NCI-H748 treated with DMSO at 0.1 percent for 48 hours (cell line): ENCODE data around the gene ZNF546.
A peak's percentile ranks its signal among the peaks of the same experiment; 100 is the strongest.
"Not testable (repeated sequence)": the region's sequence is repeated elsewhere in the genome, so short reads cannot be mapped to it uniquely, and the experiment has no call there.

Experiments used
- DNase-seq: peaks from one replicate; lab custom pipeline; 2025; lab: John Stamatoyannopoulos, UW

Gene ZNF546

DNA sequence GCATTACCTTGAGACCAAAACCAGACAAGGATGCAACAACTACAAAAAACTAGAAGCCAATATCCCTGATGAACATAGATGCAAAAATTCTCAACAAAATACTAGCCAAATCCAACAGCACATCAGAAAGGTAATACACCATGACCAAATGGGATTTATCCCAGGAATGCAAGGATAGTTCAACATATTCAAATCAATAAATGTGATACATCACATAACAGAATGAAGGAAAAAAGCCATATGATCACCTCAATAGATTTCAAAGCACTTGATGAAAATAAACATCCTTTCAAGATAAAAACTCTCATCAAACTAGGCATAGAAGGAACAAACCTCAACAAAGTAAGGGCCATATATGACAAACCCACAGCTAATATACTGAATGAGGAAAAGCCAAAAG, 10.2 kb upstream of the ZNF546 start:
- DNase-seq = no peak

DNA sequence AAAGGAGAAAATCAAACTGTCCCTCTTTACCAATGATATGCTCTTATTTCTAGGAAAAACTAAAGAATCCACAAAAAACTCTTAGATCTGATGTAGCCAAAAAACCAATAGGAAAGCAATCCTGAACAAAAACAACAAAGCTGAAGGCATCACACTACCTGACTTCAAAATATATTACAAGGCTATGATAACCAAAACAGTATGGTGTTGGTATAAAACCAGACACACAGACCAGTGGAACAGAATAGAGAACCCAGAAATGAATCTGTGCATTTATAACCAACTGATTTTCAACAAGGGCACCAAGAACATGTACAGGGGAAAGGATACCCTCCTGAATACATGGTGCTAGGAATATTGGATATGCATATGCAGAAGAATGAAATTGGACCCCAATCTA, 9.7 kb upstream of the ZNF546 start:
- no peak for DNase-seq

DNA sequence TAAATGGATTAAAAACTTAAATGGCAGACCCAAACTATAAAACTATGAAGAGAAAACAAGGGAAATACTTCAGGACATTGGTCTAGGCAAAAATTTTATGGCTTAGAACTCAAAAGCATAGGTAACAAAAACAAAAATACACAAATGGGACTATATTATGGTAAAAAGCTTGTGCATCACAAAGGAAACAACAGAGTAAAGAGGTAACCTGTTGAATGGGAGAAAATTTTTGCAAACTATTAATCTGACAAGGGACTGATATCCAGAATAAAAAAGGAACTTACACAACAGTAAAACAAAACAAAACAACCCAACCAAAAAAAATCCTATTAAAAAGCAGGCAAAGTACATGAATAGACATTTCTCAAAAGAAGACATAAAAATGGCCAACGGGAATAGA, 9.3 kb upstream of the ZNF546 start:
- no peak for DNase-seq

DNA sequence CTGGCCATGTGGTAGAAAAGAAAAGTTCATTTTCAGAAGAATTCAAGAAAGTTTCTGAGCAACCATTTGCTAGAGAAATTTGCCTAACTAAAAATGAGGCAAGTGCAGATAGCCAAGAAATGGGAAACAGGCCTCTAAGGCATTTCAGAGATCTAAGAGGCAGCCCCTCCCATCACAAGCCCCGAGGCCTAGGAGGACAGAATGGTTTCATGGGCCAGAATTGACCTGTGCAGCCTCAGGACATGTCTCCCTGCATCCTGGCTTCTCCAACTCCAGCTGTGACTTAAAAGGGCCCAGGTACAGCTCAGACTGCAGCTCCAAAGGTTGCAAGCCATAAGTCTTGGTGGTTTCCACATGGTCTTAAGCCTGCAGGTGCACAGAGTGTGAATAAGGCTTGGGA, 3.3 kb upstream of the ZNF546 start:
- DNase-seq = no peak

DNA sequence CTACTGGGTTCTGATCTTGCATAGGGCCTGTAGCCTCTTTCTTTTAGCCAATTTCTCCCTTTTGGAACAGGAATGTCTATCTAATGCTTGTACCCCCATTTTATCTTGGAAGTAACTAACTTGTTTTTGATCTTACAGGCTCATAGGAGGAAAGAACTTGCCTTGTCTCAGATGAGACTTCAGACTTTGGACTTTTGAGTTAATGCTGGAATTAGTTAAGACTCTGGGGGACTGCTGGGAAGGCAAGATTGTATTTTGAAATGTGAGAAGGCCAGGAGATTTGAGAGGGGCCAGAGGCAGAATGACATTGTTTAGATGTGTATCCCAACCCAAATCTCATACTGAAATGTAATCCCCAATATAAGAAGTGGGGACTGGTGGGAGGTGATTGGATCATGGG, 2.5 kb upstream of the ZNF546 start:
- no peak for DNase-seq

DNA sequence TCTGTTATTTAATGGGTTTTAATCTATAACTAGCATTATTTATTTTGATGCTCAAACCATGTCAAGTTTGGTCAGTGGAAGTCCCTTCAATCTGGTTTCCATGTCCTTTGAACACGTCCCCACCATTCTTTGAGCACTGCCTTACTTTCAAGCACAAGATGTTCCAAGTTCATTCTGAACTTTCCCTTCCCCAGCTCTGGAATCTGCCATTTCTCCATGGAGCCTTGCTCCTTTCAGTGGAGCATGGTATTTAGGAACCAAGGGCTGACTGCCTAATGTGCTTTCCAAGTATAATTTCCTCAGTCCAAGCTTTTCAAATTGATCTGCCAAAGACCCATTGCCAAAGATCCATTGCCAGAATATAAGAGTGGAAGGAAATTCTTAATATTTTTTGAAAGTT, 1.1 kb upstream of the ZNF546 start:
- no peak for DNase-seq

DNA sequence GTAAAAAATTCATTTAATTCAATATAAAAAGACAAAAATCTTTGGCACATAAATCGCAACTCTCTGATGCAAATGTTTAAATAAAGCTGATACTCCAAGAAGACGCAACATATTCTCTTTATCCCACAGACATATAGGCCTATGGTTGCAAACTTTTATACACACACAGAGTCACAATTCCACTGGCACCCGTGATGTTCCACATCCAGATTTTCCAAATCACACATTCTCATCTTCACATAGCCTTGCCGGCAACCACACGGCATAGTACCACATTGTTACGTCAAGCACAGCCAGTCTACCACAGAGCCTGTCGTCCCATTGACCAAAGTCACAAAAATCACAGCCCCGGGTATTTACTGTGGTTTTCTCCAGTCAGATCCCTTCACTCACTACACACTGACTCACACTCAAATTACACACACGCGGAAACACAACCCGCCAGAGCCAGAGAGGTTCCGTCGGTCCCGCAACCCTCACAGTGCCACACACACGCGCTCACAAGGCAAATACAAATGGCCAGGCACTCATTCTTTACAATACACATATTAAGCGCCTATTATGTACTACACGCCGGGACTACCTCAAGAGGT, 546 bp upstream of the ZNF546 start:
- peak; percentile 84 for DNase-seq

DNA sequence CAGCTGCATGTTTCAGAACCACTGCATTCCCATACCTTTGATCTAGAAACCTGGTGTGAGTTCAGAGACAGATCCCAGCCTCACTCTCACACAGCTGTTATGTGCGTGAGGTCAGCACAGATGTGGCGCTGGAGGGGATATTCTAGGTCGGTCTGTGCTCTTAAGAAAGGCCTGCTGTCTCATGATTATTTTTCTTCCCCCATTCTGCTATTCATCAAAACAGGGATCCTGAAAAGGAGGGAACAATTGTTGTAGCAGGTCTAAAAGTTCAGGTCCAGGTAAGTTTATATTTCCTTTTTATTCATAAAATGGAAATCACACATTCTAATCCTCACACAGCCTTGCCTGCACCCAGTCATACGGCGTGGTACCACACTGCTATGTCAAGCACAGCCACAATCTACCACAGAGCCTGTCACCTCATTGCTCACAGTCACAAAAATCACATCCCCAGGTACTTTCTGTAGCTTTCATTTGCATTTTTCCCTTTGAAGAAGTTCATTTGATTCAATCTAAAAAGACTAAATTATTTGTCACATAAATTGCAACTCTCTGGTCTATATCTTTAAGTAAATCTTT, 867 bp downstream of the ZNF546 start:
- DNase-seq = no peak

DNA sequence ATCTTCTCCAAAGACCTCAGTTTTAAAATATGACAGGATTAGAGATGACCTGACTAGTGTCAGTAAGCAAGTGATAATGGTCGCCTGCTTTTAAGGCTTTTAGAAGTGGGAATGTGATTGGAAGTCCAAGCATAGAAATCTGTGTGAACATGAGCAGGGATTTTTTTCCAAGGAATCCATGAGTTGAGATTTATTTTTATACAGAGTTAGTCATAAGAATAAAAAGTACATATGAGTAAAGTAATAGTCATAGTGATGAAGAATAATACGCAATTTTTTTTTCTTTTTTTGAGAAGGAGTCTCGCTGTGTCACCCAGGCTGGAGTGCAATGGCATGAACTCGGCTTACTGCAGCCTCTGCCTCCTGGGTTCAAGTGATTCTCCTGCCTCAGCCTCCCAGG, 1.6 kb downstream of the ZNF546 start:
- DNase-seq = no peak

DNA sequence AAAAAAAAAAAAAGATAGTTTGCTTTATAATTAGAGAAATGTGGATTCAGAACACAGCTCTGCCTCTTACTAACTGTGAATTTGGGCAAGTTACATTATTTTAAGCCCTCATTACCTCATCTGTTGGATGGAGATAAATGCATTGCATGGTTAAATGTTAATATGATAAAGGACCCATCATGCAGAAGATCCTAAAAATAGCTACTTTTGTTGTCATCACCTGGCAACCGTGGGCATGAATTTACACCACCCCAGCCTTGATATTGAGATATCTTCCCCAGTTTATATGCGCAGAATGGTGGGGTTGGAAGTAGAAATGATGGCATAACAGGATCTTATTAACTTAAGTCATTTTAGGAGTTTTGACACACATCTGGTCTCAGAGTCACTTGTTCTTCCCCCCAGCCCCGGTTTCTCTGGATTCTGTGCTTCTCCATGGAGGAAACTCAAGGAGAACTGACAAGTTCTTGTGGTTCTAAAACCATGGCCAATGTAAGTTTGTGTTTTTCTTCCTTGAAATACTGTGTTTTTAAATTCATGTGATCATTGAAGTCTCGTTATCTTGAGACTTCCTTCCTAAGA, 8.9 kb downstream of the ZNF546 start:
- no peak for DNase-seq

DNA sequence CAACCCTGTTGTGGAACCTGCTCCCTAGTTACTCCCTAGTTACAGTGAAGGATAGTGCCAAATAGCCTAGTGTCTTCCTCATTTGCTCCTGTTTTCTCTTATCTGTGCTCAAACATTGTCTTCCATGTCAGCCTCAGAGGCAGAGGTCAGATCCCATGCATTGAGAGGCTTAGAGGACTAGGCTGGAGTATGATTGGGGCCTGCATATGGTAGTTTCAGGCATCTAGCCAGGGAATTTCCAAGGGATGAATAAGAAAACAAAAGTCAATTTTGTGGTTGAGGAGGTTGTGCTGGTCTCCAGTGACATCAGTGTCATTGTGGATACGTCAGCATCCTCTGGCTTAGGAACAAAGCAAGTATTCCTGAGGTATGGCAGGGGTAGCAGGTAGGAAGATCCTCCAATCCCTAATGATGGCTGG, 9.4 kb downstream of the ZNF546 start:
- no peak for DNase-seq

DNA sequence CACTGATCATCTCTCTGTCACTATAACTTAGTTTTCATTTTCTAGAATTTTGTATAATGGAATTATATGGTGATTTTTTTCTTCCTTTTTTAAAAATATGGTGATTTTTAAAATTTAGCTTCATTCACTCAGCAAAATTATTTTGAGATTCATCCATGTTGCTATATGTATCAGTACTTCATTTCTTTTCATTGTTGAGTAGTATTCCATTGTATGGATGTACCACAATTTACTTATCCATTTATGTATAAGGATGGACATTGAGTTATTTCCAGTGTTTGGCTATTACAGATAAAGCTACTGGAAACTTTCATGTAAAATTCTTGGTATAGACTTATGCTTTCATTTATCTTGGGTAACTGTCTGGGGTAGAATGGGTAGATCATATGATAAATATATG, 12.8 kb downstream of the ZNF546 start:
- no peak for DNase-seq

DNA sequence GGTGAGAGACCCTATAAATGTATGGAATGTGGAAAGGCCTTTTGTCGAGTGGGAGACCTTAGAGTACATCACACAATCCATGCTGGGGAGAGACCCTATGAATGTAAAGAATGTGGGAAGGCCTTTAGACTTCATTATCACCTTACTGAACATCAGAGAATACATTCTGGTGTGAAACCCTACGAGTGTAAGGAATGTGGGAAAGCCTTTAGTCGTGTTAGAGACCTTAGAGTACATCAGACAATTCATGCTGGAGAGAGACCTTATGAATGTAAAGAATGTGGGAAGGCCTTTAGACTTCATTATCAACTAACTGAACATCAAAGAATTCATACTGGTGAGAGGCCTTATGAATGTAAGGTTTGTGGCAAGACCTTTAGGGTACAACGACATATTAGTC, 17.1 kb downstream of the ZNF546 start:
- DNase-seq = no peak

DNA sequence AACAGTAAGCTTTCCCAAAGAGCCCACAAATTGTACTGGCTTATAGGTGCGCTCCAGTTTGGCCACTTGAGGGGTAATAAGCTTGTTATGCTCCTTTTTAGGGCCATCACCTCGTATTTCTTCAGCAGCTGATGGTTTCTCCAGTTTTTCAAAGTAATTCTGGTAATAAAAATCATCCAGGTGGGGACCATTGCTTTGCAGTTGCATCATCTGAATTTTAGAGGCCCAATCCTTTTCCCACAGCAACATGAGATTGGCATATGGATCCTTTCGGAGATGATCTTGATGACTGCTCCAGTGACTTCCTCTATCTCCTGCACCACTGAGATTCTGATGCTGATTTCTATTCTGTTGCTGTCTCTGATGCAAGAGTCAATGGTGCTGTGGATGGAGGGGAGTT, 27.1 kb downstream of the ZNF546 start:
- no peak for DNase-seq

DNA sequence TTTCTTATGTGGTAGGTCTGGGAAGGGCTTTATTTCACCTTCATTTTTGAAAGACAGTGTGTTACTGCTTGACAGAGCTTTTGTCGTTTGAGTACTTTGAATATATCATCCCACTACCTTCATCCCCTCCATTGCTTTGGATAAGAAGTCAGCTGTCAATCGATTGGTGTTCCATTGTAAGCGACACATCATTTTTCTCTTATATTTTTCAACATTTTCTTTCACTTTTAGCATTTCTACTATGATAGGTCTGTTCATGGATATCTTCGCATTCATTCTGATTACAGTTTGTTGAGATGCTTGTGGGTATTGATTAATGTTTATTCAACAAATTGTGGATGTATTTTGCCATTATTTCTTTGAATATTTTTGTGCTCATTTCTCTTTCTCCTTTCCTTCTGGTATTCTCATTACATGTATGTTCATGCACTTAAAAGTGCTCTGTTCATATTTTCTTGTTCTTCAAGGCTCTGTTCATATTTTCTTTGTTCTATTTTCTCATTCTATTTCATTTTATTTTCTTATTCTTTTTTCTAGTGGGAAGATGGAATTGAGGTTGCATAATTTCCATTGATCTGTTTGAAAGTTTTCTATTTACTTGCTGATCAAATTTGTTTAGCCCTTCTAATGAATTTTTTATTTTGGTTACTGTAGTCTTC, 29.2 kb downstream of the ZNF546 start:
- no peak for DNase-seq

DNA sequence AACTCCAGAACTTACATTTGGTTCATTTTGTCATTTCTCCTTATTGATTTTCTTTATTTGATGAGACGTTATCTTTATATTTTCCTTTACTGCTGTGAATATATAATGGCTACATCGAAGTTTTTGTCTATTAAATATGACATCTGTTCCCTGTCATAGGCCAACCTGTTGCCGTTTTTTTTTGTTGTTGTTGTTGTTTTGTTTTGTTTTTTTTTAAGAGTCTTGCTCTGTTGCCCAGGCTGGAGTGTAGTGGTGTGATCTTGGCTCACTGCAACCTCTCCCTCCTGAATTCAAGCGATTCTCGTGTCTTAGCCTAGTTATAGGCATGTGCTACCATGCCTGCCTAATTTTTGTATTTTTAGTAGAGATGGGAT, 29.7 kb downstream of the ZNF546 start:
- no peak for DNase-seq

DNA sequence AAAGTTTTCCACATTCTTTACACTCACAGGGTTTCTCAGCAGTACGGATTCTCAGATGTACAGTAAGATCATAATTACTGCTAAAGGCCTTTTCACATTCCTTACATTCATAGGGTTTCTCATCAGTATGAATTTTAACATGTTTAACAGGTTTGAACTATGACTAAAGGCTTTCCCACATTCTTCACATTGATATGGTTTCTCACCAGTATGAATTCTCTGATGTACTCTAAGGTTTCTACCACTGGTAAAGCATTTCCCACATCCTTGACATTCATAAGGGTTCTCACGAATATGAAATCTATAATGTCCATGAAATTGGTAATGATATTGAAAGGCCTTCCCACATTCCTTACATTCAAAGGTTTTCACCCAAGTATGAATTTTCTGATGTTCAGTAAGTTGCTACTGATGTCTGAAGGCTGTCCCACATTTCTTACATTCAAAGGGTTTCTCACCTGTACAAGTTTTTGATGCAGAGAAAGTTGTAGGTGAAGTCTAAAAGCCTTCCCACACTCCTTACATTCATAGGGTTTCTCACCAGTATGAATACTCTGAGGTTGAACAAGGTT, 37.2 kb downstream of the ZNF546 start:
- no peak for DNase-seq

DNA sequence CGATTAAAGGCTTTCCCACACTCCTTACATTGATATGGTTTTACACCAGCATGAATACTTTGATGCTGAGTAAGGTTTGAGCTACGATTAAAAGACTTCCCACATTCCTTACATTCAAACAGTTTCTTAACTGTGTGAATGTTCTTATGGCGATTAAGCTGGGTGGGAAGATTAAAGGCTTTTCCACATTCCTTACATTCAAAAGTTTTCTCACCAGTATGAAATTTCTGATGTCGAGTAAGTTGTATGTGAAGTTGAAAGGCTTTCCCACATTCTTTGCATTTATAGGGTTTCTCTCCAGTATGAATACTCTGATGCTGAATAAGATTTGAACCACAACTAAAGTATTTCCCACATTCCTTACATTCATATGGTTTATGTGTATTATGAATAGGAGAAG, 39.1 kb downstream of the ZNF546 start:
- no peak for DNase-seq

DNA sequence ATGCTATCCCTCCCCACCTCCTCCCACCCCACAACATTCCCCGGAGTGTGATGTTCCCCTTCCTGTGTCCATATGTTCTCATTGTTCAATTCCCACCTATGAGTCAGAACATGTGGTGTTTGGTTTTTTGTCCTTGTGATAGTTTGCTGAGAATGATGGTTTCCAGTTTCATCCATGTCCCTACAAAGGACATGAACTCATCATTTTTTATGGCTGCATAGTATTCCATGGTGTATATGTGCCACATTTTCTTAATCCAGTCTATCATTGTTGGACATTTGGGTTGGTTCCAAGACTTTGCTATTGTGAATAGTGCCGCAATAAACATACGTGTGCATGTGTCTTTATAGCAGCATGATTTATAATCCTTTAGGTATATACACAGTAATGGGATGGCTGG, 41.2 kb downstream of the ZNF546 start:
- DNase-seq = not testable (repeated sequence)

DNA sequence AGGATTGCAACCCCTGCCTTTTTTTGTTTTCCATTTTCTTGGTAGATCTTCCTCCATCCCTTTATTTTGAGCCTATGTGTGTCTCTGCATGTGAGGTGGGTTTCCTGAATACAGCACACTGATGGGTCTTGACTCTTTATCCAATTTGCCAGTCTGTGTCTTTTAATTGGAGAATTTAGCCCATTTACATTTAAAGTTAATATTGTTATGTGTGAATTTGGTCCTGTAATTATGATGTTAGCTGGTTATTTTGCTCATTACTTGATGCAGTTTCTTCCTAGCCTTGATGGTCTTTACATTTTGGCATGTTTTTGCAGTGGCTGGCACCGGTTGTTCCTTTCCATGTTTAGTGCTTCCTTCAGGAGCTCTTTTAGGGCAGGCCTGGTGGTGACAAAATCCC, 44.9 kb downstream of the ZNF546 start:
- DNase-seq = not testable (repeated sequence)

DNA sequence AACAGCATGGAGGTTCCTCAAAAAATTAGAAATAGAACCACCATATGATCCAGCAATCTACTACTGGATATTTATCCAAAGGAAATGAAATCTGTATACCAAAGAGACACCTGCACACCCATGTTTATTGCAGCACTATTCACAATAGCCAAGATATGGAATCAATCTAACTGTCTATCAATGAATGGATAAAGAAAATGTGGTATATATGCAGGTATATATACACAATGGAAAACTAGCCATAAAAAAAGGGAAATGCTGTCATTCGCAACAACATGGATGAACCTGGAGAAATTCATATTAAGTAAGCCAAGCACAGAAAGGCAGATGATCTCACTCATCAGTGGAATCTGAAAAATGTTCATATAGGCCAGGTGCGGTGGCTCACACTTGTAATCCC, 56.6 kb downstream of the ZNF546 start:
- no peak for DNase-seq

DNA sequence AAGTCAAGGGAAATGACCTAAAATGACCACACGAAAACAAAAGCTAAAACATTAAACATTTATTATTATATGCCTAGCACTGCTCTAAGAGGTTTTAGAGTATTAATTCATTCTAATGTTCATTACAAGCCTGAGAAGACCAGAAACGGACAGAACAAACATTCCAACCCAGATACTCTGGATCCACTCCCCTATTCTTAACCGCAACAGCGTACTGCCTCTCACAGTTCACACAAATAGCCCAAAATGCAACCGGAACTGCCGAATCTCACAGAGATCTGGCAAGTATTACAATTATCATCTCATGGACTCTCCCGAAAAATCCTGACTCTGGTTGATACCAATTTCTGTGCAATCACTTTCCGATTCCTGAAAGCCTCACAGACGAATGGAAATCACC, 57.8 kb downstream of the ZNF546 start:
- no peak for DNase-seq

DNA sequence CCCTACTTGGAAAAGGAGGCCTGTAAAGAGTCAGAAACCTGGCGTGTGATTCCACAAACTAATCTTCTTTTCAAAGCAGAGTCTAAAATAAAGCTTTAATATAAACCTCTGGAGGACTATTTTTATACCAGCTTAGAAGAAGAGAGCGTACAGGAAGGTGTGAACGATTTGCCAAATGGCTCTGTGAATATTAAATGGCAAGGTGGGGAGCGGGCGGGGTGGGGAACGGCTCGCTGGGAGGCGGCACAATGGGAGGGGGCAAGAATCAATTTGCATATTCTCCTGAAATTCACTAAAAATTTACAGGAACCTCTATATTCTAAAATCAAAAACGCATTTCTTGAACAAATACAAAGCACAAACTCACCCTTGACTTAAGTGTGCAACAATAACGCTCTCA, 58.2 kb downstream of the ZNF546 start:
- DNase-seq = no peak
